ENCODE measurements around the gene TSG101. TPM values are rescaled to one million over a fixed set of nuclear protein-coding genes. Genes with fewer than 3 reads are reported as not detected.

TSG101 gene
- total and polyA plus RNA-seq, 2 experiments from 2014 or later, result 59.4 to 102 TPM

GRCh38 chr11:18564149-18564548, 37.4 kb upstream of the TSG101 start:
- peaks cover 9% of the 10 kb centered on the region for H3K4me1 ChIP-seq (ENCODE audit: insufficient read depth)
- H4K20me1 ChIP-seq (replicated peaks; ENCODE audit: insufficient read depth), result no peaks in the 10 kb centered on the region; the same call in 1 of the 2 replicates
- peak overlapping the region; percentile 30; the same call in 1 of the 2 replicates for H3K4me2 ChIP-seq
- H2AFZ ChIP-seq, result no peak overlapping the region
- H3K9me2 ChIP-seq (ENCODE audit: insufficient read depth), result no peaks in the 10 kb centered on the region
- Mint-ChIP-seq H3K4me3 (no peak overlapping the region), H3K27ac (no peak overlapping the region; the same call in 1 of the 2 replicates), H3K9me3 (no peaks in the 10 kb centered on the region), H3K4me1 (peaks cover 6% of the 10 kb centered on the region; the same call in 2 of the 3 replicates), H3K27me3 (ENCODE audit: insufficient read depth, low read depth, poor library complexity) (peaks cover 5% of the 10 kb centered on the region), H3K36me3 (ENCODE audit: low read depth) (no peaks in the 10 kb centered on the region; the same call in 2 of the 3 replicates)
- no peaks in the 10 kb centered on the region for H3F3A ChIP-seq (replicated peaks; ENCODE audit: low read depth)
- no peaks in the 10 kb centered on the region for H3K36me3 ChIP-seq (ENCODE audit: insufficient read depth)
- ATAC-seq (peak; percentile 69), DNase-seq (ENCODE audit: low spot score) (peak; percentile 13)
- no peak overlapping the region for H3K27ac ChIP-seq (ENCODE audit: low read depth)
- no peak overlapping the region for H3K4me3 ChIP-seq
- TF ChIP-seq EZH2phosphoT487 (IDR thresholded peaks at IDR 0.05; ENCODE audit: unreplicated experiment) (no peak), ZNF331 (CRISPR knock-in tag; IDR thresholded peaks at IDR 0.05; ENCODE audit: low read depth) (no peak), ETS1 (IDR thresholded peaks at IDR 0.05) (no peak), NANOG (IDR thresholded peaks at IDR 0.05; ENCODE audit: borderline replicate concordance) (no peak), POLR2AphosphoS5 (IDR thresholded peaks at IDR 0.05; ENCODE audit: low read depth) (no peak), JUNB (IDR thresholded peaks at IDR 0.05; ENCODE audit: unreplicated experiment) (no peak), ZNF114 (CRISPR knock-in tag; IDR thresholded peaks at IDR 0.05) (no peak), EZH2 (IDR thresholded peaks at IDR 0.05; ENCODE audit: low read depth, unreplicated experiment) (no peak), STAT1 (IDR thresholded peaks at IDR 0.05; ENCODE audit: unreplicated experiment) (no peak), CREB1 (CRISPR knock-in tag; IDR thresholded peaks at IDR 0.05; ENCODE audit: low read depth) (no peak)
- TF ChIP-seq, protein P1, sequence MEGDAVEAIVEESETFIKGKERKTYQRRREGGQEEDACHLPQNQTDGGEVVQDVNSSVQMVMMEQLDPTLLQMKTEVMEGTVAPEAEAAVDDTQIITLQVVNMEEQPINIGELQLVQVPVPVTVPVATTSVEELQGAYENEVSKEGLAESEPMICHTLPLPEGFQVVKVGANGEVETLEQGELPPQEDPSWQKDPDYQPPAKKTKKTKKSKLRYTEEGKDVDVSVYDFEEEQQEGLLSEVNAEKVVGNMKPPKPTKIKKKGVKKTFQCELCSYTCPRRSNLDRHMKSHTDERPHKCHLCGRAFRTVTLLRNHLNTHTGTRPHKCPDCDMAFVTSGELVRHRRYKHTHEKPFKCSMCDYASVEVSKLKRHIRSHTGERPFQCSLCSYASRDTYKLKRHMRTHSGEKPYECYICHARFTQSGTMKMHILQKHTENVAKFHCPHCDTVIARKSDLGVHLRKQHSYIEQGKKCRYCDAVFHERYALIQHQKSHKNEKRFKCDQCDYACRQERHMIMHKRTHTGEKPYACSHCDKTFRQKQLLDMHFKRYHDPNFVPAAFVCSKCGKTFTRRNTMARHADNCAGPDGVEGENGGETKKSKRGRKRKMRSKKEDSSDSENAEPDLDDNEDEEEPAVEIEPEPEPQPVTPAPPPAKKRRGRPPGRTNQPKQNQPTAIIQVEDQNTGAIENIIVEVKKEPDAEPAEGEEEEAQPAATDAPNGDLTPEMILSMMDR (conservative IDR thresholded peaks at IDR 0.05; ENCODE audit: low read depth in 2 of 2), result no peak
- TF ChIP-seq, protein P2, sequence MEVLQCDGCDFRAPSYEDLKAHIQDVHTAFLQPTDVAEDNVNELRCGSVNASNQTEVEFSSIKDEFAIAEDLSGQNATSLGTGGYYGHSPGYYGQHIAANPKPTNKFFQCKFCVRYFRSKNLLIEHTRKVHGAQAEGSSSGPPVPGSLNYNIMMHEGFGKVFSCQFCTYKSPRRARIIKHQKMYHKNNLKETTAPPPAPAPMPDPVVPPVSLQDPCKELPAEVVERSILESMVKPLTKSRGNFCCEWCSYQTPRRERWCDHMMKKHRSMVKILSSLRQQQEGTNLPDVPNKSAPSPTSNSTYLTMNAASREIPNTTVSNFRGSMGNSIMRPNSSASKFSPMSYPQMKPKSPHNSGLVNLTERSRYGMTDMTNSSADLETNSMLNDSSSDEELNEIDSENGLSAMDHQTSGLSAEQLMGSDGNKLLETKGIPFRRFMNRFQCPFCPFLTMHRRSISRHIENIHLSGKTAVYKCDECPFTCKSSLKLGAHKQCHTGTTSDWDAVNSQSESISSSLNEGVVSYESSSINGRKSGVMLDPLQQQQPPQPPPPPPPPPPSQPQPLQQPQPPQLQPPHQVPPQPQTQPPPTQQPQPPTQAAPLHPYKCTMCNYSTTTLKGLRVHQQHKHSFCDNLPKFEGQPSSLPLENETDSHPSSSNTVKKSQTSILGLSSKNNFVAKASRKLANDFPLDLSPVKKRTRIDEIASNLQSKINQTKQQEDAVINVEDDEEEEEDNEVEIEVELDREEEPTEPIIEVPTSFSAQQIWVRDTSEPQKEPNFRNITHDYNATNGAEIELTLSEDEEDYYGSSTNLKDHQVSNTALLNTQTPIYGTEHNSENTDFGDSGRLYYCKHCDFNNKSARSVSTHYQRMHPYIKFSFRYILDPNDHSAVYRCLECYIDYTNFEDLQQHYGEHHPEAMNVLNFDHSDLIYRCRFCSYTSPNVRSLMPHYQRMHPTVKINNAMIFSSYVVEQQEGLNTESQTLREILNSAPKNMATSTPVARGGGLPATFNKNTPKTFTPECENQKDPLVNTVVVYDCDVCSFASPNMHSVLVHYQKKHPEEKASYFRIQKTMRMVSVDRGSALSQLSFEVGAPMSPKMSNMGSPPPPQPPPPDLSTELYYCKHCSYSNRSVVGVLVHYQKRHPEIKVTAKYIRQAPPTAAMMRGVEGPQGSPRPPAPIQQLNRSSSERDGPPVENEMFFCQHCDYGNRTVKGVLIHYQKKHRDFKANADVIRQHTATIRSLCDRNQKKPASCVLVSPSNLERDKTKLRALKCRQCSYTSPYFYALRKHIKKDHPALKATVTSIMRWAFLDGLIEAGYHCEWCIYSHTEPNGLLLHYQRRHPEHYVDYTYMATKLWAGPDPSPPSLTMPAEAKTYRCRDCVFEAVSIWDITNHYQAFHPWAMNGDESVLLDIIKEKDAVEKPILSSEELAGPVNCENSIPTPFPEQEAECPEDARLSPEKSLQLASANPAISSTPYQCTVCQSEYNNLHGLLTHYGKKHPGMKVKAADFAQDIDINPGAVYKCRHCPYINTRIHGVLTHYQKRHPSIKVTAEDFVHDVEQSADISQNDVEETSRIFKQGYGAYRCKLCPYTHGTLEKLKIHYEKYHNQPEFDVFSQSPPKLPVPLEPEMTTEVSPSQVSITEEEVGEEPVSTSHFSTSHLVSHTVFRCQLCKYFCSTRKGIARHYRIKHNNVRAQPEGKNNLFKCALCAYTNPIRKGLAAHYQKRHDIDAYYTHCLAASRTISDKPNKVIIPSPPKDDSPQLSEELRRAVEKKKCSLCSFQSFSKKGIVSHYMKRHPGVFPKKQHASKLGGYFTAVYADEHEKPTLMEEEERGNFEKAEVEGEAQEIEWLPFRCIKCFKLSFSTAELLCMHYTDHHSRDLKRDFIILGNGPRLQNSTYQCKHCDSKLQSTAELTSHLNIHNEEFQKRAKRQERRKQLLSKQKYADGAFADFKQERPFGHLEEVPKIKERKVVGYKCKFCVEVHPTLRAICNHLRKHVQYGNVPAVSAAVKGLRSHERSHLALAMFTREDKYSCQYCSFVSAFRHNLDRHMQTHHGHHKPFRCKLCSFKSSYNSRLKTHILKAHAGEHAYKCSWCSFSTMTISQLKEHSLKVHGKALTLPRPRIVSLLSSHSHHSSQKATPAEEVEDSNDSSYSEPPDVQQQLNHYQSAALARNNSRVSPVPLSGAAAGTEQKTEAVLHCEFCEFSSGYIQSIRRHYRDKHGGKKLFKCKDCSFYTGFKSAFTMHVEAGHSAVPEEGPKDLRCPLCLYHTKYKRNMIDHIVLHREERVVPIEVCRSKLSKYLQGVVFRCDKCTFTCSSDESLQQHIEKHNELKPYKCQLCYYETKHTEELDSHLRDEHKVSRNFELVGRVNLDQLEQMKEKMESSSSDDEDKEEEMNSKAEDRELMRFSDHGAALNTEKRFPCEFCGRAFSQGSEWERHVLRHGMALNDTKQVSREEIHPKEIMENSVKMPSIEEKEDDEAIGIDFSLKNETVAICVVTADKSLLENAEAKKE (CRISPR knock-in tag; IDR thresholded peaks at IDR 0.05), result no peak
- TF ChIP-seq, protein P3, sequence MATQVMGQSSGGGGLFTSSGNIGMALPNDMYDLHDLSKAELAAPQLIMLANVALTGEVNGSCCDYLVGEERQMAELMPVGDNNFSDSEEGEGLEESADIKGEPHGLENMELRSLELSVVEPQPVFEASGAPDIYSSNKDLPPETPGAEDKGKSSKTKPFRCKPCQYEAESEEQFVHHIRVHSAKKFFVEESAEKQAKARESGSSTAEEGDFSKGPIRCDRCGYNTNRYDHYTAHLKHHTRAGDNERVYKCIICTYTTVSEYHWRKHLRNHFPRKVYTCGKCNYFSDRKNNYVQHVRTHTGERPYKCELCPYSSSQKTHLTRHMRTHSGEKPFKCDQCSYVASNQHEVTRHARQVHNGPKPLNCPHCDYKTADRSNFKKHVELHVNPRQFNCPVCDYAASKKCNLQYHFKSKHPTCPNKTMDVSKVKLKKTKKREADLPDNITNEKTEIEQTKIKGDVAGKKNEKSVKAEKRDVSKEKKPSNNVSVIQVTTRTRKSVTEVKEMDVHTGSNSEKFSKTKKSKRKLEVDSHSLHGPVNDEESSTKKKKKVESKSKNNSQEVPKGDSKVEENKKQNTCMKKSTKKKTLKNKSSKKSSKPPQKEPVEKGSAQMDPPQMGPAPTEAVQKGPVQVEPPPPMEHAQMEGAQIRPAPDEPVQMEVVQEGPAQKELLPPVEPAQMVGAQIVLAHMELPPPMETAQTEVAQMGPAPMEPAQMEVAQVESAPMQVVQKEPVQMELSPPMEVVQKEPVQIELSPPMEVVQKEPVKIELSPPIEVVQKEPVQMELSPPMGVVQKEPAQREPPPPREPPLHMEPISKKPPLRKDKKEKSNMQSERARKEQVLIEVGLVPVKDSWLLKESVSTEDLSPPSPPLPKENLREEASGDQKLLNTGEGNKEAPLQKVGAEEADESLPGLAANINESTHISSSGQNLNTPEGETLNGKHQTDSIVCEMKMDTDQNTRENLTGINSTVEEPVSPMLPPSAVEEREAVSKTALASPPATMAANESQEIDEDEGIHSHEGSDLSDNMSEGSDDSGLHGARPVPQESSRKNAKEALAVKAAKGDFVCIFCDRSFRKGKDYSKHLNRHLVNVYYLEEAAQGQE (IDR thresholded peaks at IDR 0.05; ENCODE audit: unreplicated experiment), result no peak
- no peaks in the 10 kb centered on the region for H3K27me3 ChIP-seq (ENCODE audit: insufficient read depth)
- no peaks in the 10 kb centered on the region for H3K79me2 ChIP-seq (replicated peaks; ENCODE audit: insufficient read depth)
